ENCODE results near the gene LRRC28. TPM values are rescaled to one million over a fixed set of nuclear protein-coding genes. Genes with fewer than 3 reads are reported as not detected.
A peak's percentile ranks its signal among the peaks of the same experiment; 100 is the strongest.

LRRC28 gene
- total and polyA plus RNA-seq, 9 of the 15 experiments (the other 6 are each of a cell fraction or from before 2014, with no cell fraction given), result 5.5 to 17.4 (median 7.9) TPM

DNA sequence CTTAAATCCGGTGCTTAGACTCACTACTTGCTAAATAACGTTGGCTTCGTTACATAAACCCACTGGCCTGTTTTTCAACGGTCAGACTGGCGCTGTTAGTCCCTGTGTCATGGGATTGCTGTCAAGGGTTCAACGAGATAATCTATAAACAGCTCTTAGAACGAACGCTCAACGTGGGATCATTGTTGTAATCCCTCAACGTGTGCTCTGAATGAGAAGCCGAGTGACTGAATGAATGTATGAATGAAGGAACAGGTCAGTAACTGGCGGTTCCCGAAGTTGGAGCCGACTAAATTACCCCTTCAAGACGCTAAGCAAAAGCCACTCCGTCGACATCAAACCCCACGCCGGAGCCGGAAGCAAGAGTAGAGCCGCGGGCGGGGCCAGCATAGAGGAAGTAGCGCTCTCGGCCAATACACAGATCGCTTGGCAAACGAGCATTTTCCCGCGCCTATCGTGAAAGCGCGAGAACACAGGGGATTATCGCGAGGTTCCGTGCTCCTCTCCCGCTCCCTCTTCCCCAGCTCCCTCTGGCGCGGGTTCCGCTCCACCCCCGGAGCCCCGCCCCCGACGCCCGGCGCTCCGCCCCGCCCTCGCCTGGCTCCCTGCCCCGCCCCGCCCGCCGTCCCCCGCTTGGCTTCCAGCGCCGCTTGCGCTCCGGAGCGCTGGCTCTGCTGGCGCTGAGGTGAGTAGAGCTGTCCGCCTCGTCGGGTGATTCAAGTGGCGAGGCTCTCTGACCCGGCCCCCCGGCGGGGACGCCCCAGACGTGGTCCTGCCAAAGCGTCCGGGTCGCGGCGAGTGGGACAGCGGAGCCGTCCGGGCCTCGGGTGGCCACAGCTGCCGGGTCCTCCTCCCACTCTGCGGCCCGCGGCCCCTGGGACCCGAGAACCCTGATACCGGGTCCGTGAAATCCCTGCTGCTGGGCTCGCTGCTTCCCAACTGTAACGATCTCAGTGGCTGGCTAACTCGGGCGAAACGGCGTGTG, at the start of gene LRRC28 (continued):
- TF ChIP-seq, protein P1, sequence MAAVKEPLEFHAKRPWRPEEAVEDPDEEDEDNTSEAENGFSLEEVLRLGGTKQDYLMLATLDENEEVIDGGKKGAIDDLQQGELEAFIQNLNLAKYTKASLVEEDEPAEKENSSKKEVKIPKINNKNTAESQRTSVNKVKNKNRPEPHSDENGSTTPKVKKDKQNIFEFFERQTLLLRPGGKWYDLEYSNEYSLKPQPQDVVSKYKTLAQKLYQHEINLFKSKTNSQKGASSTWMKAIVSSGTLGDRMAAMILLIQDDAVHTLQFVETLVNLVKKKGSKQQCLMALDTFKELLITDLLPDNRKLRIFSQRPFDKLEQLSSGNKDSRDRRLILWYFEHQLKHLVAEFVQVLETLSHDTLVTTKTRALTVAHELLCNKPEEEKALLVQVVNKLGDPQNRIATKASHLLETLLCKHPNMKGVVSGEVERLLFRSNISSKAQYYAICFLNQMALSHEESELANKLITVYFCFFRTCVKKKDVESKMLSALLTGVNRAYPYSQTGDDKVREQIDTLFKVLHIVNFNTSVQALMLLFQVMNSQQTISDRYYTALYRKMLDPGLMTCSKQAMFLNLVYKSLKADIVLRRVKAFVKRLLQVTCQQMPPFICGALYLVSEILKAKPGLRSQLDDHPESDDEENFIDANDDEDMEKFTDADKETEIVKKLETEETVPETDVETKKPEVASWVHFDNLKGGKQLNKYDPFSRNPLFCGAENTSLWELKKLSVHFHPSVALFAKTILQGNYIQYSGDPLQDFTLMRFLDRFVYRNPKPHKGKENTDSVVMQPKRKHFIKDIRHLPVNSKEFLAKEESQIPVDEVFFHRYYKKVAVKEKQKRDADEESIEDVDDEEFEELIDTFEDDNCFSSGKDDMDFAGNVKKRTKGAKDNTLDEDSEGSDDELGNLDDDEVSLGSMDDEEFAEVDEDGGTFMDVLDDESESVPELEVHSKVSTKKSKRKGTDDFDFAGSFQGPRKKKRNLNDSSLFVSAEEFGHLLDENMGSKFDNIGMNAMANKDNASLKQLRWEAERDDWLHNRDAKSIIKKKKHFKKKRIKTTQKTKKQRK (IDR thresholded peaks at IDR 0.05; ENCODE audit: borderline replicate concordance, low read depth, low read length), result no peak
- TF ChIP-seq, protein P2, sequence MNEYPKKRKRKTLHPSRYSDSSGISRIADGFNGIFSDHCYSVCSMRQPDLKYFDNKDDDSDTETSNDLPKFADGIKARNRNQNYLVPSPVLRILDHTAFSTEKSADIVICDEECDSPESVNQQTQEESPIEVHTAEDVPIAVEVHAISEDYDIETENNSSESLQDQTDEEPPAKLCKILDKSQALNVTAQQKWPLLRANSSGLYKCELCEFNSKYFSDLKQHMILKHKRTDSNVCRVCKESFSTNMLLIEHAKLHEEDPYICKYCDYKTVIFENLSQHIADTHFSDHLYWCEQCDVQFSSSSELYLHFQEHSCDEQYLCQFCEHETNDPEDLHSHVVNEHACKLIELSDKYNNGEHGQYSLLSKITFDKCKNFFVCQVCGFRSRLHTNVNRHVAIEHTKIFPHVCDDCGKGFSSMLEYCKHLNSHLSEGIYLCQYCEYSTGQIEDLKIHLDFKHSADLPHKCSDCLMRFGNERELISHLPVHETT (CRISPR knock-in tag; conservative IDR thresholded peaks at IDR 0.05 in 1 of 2, IDR thresholded peaks at IDR 0.05 in 1 of 2), result peak in 1 of 2 experiments; percentile 32; a peak in 1 of 4 replicates
- TF ChIP-seq PHB2 (IDR thresholded peaks at IDR 0.05; ENCODE audit: low read depth) (no peak), HMG20B (CRISPR knock-in tag; IDR thresholded peaks at IDR 0.05) (no peak; the same call in 1 of the 2 replicates), EP300 (IDR thresholded peaks at IDR 0.05; ENCODE audit: low read length) (peak; percentile 31; the same call in 1 of the 2 replicates), DIDO1 (tag; IDR thresholded peaks at IDR 0.05; ENCODE audit: low read depth) (0 out of 2 replicates have a peak, but pooled peaks have one; percentile 28), ARHGAP35 (IDR thresholded peaks at IDR 0.05; ENCODE audit: partially characterized antibody) (peak; percentile 94), NR1H2 (CRISPR knock-in tag; IDR thresholded peaks at IDR 0.05) (no peak), STAT5A (IDR thresholded peaks at IDR 0.05; ENCODE audit: borderline replicate concordance, low read length) (0 out of 2 replicates have a peak, but pooled peaks have one; percentile 9)
- TF ChIP-seq, protein P3, sequence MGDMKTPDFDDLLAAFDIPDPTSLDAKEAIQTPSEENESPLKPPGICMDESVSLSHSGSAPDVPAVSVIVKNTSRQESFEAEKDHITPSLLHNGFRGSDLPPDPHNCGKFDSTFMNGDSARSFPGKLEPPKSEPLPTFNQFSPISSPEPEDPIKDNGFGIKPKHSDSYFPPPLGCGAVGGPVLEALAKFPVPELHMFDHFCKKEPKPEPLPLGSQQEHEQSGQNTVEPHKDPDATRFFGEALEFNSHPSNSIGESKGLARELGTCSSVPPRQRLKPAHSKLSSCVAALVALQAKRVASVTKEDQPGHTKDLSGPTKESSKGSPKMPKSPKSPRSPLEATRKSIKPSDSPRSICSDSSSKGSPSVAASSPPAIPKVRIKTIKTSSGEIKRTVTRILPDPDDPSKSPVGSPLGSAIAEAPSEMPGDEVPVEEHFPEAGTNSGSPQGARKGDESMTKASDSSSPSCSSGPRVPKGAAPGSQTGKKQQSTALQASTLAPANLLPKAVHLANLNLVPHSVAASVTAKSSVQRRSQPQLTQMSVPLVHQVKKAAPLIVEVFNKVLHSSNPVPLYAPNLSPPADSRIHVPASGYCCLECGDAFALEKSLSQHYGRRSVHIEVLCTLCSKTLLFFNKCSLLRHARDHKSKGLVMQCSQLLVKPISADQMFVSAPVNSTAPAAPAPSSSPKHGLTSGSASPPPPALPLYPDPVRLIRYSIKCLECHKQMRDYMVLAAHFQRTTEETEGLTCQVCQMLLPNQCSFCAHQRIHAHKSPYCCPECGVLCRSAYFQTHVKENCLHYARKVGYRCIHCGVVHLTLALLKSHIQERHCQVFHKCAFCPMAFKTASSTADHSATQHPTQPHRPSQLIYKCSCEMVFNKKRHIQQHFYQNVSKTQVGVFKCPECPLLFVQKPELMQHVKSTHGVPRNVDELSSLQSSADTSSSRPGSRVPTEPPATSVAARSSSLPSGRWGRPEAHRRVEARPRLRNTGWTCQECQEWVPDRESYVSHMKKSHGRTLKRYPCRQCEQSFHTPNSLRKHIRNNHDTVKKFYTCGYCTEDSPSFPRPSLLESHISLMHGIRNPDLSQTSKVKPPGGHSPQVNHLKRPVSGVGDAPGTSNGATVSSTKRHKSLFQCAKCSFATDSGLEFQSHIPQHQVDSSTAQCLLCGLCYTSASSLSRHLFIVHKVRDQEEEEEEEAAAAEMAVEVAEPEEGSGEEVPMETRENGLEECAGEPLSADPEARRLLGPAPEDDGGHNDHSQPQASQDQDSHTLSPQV (IDR thresholded peaks at IDR 0.05), result no peak
- TF ChIP-seq, protein P4, sequence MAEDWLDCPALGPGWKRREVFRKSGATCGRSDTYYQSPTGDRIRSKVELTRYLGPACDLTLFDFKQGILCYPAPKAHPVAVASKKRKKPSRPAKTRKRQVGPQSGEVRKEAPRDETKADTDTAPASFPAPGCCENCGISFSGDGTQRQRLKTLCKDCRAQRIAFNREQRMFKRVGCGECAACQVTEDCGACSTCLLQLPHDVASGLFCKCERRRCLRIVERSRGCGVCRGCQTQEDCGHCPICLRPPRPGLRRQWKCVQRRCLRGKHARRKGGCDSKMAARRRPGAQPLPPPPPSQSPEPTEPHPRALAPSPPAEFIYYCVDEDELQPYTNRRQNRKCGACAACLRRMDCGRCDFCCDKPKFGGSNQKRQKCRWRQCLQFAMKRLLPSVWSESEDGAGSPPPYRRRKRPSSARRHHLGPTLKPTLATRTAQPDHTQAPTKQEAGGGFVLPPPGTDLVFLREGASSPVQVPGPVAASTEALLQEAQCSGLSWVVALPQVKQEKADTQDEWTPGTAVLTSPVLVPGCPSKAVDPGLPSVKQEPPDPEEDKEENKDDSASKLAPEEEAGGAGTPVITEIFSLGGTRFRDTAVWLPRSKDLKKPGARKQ (CRISPR knock-in tag; IDR thresholded peaks at IDR 0.05), result no peak
- TF ChIP-seq, protein P5, sequence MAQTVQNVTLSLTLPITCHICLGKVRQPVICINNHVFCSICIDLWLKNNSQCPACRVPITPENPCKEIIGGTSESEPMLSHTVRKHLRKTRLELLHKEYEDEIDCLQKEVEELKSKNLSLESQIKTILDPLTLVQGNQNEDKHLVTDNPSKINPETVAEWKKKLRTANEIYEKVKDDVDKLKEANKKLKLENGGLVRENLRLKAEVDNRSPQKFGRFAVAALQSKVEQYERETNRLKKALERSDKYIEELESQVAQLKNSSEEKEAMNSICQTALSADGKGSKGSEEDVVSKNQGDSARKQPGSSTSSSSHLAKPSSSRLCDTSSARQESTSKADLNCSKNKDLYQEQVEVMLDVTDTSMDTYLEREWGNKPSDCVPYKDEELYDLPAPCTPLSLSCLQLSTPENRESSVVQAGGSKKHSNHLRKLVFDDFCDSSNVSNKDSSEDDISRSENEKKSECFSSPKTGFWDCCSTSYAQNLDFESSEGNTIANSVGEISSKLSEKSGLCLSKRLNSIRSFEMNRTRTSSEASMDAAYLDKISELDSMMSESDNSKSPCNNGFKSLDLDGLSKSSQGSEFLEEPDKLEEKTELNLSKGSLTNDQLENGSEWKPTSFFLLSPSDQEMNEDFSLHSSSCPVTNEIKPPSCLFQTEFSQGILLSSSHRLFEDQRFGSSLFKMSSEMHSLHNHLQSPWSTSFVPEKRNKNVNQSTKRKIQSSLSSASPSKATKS (CRISPR knock-in tag; IDR thresholded peaks at IDR 0.05), result no peak

Data from K562 (cell line).